Muscle layer of colon (tissue), 2 donors: ENCODE data around the gene SMIM10.
"Not testable (repeated sequence)": the region's sequence is repeated elsewhere in the genome, so short reads cannot be mapped to it uniquely, and the experiment has no call there.

Experiments used
- H3K27ac ChIP-seq: one replicate; pipeline ENCODE4 v1.7.0; 2013; ENCODE audit warnings: low read depth, mild to moderate bottlenecking, low read length, moderate library complexity
- H3K27me3 ChIP-seq, 2 donors: one replicate each; pipeline ENCODE4 v1.7.0; 2013; ENCODE audit warnings: low read length in 2 of 2, mild to moderate bottlenecking in 2 of 2; ENCODE audit not compliant: insufficient read depth in 2 of 2, control insufficient read depth in 1 of 2
- H3K36me3 ChIP-seq: one replicate; pipeline ENCODE4 v1.7.0; 2013; ENCODE audit warnings: mild to moderate bottlenecking, low read length; ENCODE audit not compliant: insufficient read depth
- H3K4me1 ChIP-seq: one replicate; pipeline ENCODE4 v1.7.0; 2013; ENCODE audit warnings: mild to moderate bottlenecking, low read length; ENCODE audit not compliant: insufficient read depth
- H3K4me3 ChIP-seq, 2 donors: one replicate each; pipeline ENCODE4 v1.7.0; 2013; ENCODE audit warnings: low read length in 2 of 2, low read depth in 1 of 2, mild to moderate bottlenecking in 1 of 2, moderate library complexity in 1 of 2
- H3K9ac ChIP-seq: one replicate; pipeline ENCODE4 v1.7.0; 2013; ENCODE audit warnings: low read length
- H3K9me3 ChIP-seq: one replicate; pipeline ENCODE4 v1.7.0; 2013; ENCODE audit warnings: mild to moderate bottlenecking, low read length
- donor health status: abdominal sarcoma.
- donor health status: Adenocarcinoma of cecum.

Gene SMIM10

GRCh38 chrX:135015523-135016245, 24.9 kb downstream of the SMIM10 start:
- Histone ChIP-seq H3K4me1 (no peaks in the 10 kb centered on the region), H3K9ac (no peak overlapping the region), H3K4me3 (no peak overlapping the region), H3K27ac (no peak overlapping the region), H3K27me3 (no peaks in the 10 kb centered on the region), H3K36me3 (no peaks in the 10 kb centered on the region), H3K9me3 (no peaks in the 10 kb centered on the region)

- not testable (repeated sequence) for H3K4me1 ChIP-seq, H3K27me3 ChIP-seq, H3K9me3 ChIP-seq, H3K36me3 ChIP-seq, H3K4me3 ChIP-seq, H3K27ac ChIP-seq, H3K9ac ChIP-seq
These were observed 29.1 kb downstream of the SMIM10 start for GRCh38 chrX:135019890-135020289.

- not testable (repeated sequence) for H3K9ac ChIP-seq, H3K4me1 ChIP-seq, H3K27ac ChIP-seq, H3K4me3 ChIP-seq, H3K27me3 ChIP-seq, H3K36me3 ChIP-seq, H3K9me3 ChIP-seq
These were observed 33.0 kb downstream of the SMIM10 start for GRCh38 chrX:135023791-135024190.

- no peak overlapping the region for H3K27ac ChIP-seq
- H3K27me3 ChIP-seq = no peaks in the 10 kb centered on the region
- no peaks in the 10 kb centered on the region for H3K36me3 ChIP-seq
- no peaks in the 10 kb centered on the region for H3K9me3 ChIP-seq
- no peak overlapping the region for H3K4me3 ChIP-seq
- peaks cover 6% of the 10 kb centered on the region for H3K4me1 ChIP-seq
- H3K9ac ChIP-seq = no peak overlapping the region
These were observed 33.7 kb downstream of the SMIM10 start for GRCh38 chrX:135024526-135024925.

GRCh38 chrX:135030207-135030963, 39.6 kb downstream of the SMIM10 start:
- H3K27me3 ChIP-seq, H3K4me1 ChIP-seq, H3K9ac ChIP-seq, H3K9me3 ChIP-seq, H3K27ac ChIP-seq, H3K36me3 ChIP-seq, H3K4me3 ChIP-seq: not testable (repeated sequence)

GRCh38 chrX:135041149-135042123, 50.6 kb downstream of the SMIM10 start:
- not testable (repeated sequence) for H3K9me3 ChIP-seq, H3K9ac ChIP-seq, H3K36me3 ChIP-seq, H3K4me3 ChIP-seq, H3K27me3 ChIP-seq, H3K27ac ChIP-seq, H3K4me1 ChIP-seq
